GM23338 (cell line): ENCODE results near the gene SDHD. TPM values are rescaled to one million over a fixed set of nuclear protein-coding genes. Genes with fewer than 3 reads are reported as not detected.

Source experiments
- ATAC-seq: fragments of 200-7000 bp; cut with Tn5 transposase; 3 replicates; pipeline ENCODE4 v1.9.1; 2020
- DNase-seq: peaks from one replicate; pipeline ENCODE4 v3.0.0-alpha.2; 2015; ENCODE audit warnings: low spot score
- H2AFZ ChIP-seq: fragments of 200-600 bp; sonication (generic); 2 replicates; pipeline ENCODE4 v1.8.0; 2016; ENCODE audit warnings: antibody characterized with exemption, mild to moderate bottlenecking, moderate library complexity
- H3F3A ChIP-seq: fragments of 200-600 bp; sonication (generic); replicated peaks from 2 replicates; pipeline ENCODE4 v1.8.0; 2017; ENCODE audit warnings: antibody characterized with exemption, mixed run types, low read depth
- H3K27ac ChIP-seq: fragments of 200-600 bp; sonication (generic); 2 replicates; pipeline ENCODE4 v1.6.1; 2016; ENCODE audit warnings: low read depth
- H3K27me3 ChIP-seq: fragments of 200-600 bp; sonication (generic); 2 replicates; pipeline ENCODE4 v1.8.0; 2016; ENCODE audit warnings: mild to moderate bottlenecking, mixed run types, moderate library complexity; ENCODE audit not compliant: insufficient read depth
- H3K36me3 ChIP-seq: fragments of 200-600 bp; sonication (generic); 2 replicates; pipeline ENCODE4 v1.8.0; 2016; ENCODE audit warnings: mild to moderate bottlenecking; ENCODE audit not compliant: insufficient read depth
- H3K4me1 ChIP-seq: fragments of 200-600 bp; sonication (generic); 2 replicates; pipeline ENCODE4 v1.8.0; 2016; ENCODE audit warnings: mild to moderate bottlenecking, moderate library complexity; ENCODE audit not compliant: insufficient read depth
- H3K4me2 ChIP-seq: fragments of 200-600 bp; sonication (generic); 2 replicates; pipeline ENCODE4 v1.7.1; 2017; ENCODE audit warnings: mixed run types
- H3K4me3 ChIP-seq: fragments of 200-600 bp; sonication (generic); 2 replicates; pipeline ENCODE4 v1.6.1; 2016; ENCODE audit warnings: mixed run types
- H3K79me2 ChIP-seq: fragments of 200-600 bp; sonication (generic); replicated peaks from 2 replicates; pipeline ENCODE4 v1.8.0; 2017; ENCODE audit warnings: mild to moderate bottlenecking; ENCODE audit not compliant: insufficient read depth
- H3K9me2 ChIP-seq: fragments of 200-600 bp; sonication (generic); 2 replicates; pipeline ENCODE4 v1.8.0; 2017; ENCODE audit not compliant: insufficient read depth
- H4K20me1 ChIP-seq: fragments of 200-600 bp; sonication (generic); replicated peaks from 2 replicates; pipeline ENCODE4 v1.8.0; 2017; ENCODE audit warnings: mild to moderate bottlenecking; ENCODE audit not compliant: insufficient read depth
- H3K27ac Mint-ChIP-seq: 2 replicates; pipeline ENCODE4 v1.8.0; 2020; ENCODE audit warnings: inconsistent platforms, mild to moderate bottlenecking, moderate library complexity, mixed read lengths
- H3K27me3 Mint-ChIP-seq: 3 replicates; pipeline ENCODE4 v1.8.0; 2022; ENCODE audit warnings: low read depth, mild to moderate bottlenecking, moderate library complexity, mixed read lengths, inconsistent platforms; ENCODE audit not compliant: insufficient read depth, poor library complexity
- H3K36me3 Mint-ChIP-seq: 3 replicates; pipeline ENCODE4 v1.8.0; 2021; ENCODE audit warnings: low read depth, mild to moderate bottlenecking, inconsistent platforms, moderate library complexity, mixed read lengths
- H3K4me1 Mint-ChIP-seq: 3 replicates; pipeline ENCODE4 v1.8.0; 2020; ENCODE audit warnings: mild to moderate bottlenecking, inconsistent platforms, mixed read lengths
- H3K4me3 Mint-ChIP-seq: 3 replicates; pipeline ENCODE4 v1.8.0; 2021; ENCODE audit warnings: moderate library complexity, mild to moderate bottlenecking, inconsistent platforms, mixed read lengths
- H3K9me3 Mint-ChIP-seq: 3 replicates; pipeline ENCODE4 v1.8.0; 2020; ENCODE audit warnings: moderate library complexity, mild to moderate bottlenecking, inconsistent platforms, mixed read lengths
- CREB1 ChIP-seq: fragments of 250-450 bp; sonication (Bioruptor Pico); IDR thresholded peaks from 2 replicates; pipeline ENCODE4 v1.5.0; 2020; ENCODE audit warnings: low read depth, mild to moderate bottlenecking, moderate library complexity
- CTCF ChIP-seq, 2 experiments: fragments of 200-600 bp in 1 of 2; sonication (generic) in 1 of 2; conservative IDR thresholded peaks; 2 replicates each; pipeline versions ENCODE4 v1.5.1 to v1.6.1; 2016 to 2017; ENCODE audit warnings: antibody characterized with exemption in 2 of 2, low read depth in 2 of 2, mild to moderate bottlenecking in 2 of 2, moderate library complexity in 1 of 2
- EZH2phosphoT487 ChIP-seq: fragments of 200-600 bp; sonication (generic); IDR thresholded peaks from one replicate; pipeline ENCODE4 v1.8.1; 2018; ENCODE audit warnings: antibody characterized with exemption; ENCODE audit not compliant: unreplicated experiment
- JUNB ChIP-seq: IDR thresholded peaks from one replicate; pipeline ENCODE4 v1.6.1; 2016; ENCODE audit warnings: antibody characterized with exemption; ENCODE audit not compliant: unreplicated experiment
- NANOG ChIP-seq: IDR thresholded peaks from 2 replicates; pipeline ENCODE4 v1.6.1; 2016; ENCODE audit warnings: antibody characterized with exemption, borderline replicate concordance
- POLR2AphosphoS5 ChIP-seq: IDR thresholded peaks from 2 replicates; pipeline ENCODE4 v1.6.1; 2016; ENCODE audit warnings: antibody characterized with exemption, low read depth
- REST ChIP-seq: IDR thresholded peaks from one replicate; pipeline ENCODE4 v1.6.1; 2018; ENCODE audit warnings: antibody characterized with exemption; ENCODE audit not compliant: unreplicated experiment
- STAT1 ChIP-seq: IDR thresholded peaks from one replicate; pipeline ENCODE4 v1.6.1; 2016; ENCODE audit warnings: antibody characterized with exemption; ENCODE audit not compliant: unreplicated experiment
- ZNF114 ChIP-seq: fragments of 250-450 bp; sonication (Bioruptor Pico); IDR thresholded peaks from 2 replicates; pipeline ENCODE4 v1.5.0; 2020; ENCODE audit warnings: mild to moderate bottlenecking, moderate library complexity
- ZNF331 ChIP-seq: fragments of 250-450 bp; sonication (Bioruptor Pico); IDR thresholded peaks from 2 replicates; pipeline ENCODE4 v1.5.0; 2020; ENCODE audit warnings: low read depth, mild to moderate bottlenecking, moderate library complexity
- ZNF462 ChIP-seq: fragments of 250-450 bp; sonication (Bioruptor Pico); IDR thresholded peaks from 2 replicates; pipeline ENCODE4 v1.5.0; 2020; ENCODE audit warnings: mild to moderate bottlenecking, moderate library complexity
- polyA plus RNA-seq: library from polyadenylated mRNA; unstranded; fragments of >200 nt; fragmentation: Nextera tagmentation; extraction: Ambion mirVana; gene quantifications from 2 replicates; pipeline ENCODE4 v1.2.1, GENCODE V29; 2016
- total RNA-seq: library from RNA; depleted of rRNA; stranded (reverse); fragments of >200 nt; shearing (Covaris generic); gene quantifications from 2 replicates; pipeline ENCODE4 v1.2.3, GENCODE V29; 2014
- TF ChIP-seq, protein P1 (sequence below): IDR thresholded peaks from 2 replicates; pipeline ENCODE4 v1.6.1; 2016; ENCODE audit warnings: antibody characterized with exemption

The SDHD gene
- total and polyA plus RNA-seq, 2 experiments from 2014 or later: 157 to 163 TPM

GRCh38 chr11:112134473-112134872 is 47.8 kb downstream of the SDHD start (continued):
- TF ChIP-seq CREB1 (CRISPR knock-in tag) (no peak), ZNF114 (CRISPR knock-in tag) (no peak), NANOG (no peak)
- TF ChIP-seq, protein P1, sequence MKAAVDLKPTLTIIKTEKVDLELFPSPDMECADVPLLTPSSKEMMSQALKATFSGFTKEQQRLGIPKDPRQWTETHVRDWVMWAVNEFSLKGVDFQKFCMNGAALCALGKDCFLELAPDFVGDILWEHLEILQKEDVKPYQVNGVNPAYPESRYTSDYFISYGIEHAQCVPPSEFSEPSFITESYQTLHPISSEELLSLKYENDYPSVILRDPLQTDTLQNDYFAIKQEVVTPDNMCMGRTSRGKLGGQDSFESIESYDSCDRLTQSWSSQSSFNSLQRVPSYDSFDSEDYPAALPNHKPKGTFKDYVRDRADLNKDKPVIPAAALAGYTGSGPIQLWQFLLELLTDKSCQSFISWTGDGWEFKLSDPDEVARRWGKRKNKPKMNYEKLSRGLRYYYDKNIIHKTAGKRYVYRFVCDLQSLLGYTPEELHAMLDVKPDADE: no peak

GRCh38 chr11:112143597-112143996 is 56.9 kb downstream of the SDHD start:
- no peak overlapping the region for H3K4me3 Mint-ChIP-seq
- Histone ChIP-seq H3K4me3 (no peak overlapping the region), H4K20me1 (no peaks in the 10 kb centered on the region), H3K4me1 (no peaks in the 10 kb centered on the region), H3K9me2 (no peaks in the 10 kb centered on the region), H2AFZ (no peak overlapping the region), H3K4me2 (no peak overlapping the region), H3K36me3 (no peaks in the 10 kb centered on the region), H3K79me2 (no peaks in the 10 kb centered on the region), H3K27me3 (no peaks in the 10 kb centered on the region), H3K27ac (no peak overlapping the region), H3F3A (no peaks in the 10 kb centered on the region)
- H3K27me3 Mint-ChIP-seq: peaks cover 4% of the 10 kb centered on the region
- no peak for ATAC-seq
- no peaks in the 10 kb centered on the region for H3K4me1 Mint-ChIP-seq
- H3K9me3 Mint-ChIP-seq: no peaks in the 10 kb centered on the region
- H3K27ac Mint-ChIP-seq: no peak overlapping the region
- no peak for DNase-seq
- H3K36me3 Mint-ChIP-seq: no peaks in the 10 kb centered on the region
- TF ChIP-seq POLR2AphosphoS5 (no peak), ZNF331 (CRISPR knock-in tag) (no peak), EZH2phosphoT487 (no peak), ZNF114 (CRISPR knock-in tag) (no peak), STAT1 (no peak), CTCF (conservative IDR thresholded peaks at IDR 0.05; ENCODE audit: low read depth in 2 of 2) (no peak), ZNF462 (no peak), JUNB (no peak), REST (no peak)
- TF ChIP-seq, protein P1: no peak
